Kidney epithelial cell (primary cell): ENCODE measurements around the gene KRTAP5-6. TPM values are rescaled to one million over a fixed set of nuclear protein-coding genes. Genes with fewer than 3 reads are reported as not detected.
"Not testable (repeated sequence)": the region's sequence is repeated elsewhere in the genome, so short reads cannot be mapped to it uniquely, and the experiment has no call there.

ENCODE experiments used
- DNase-seq: peaks from one replicate; pipeline ENCODE4 v3.0.0-alpha.2; 2010; ENCODE audit warnings: low read depth
- H3K27me3 ChIP-seq: 2 replicates; pipeline ENCODE4 v1.6.0; 2011; ENCODE audit warnings: low read length; ENCODE audit not compliant: control insufficient read depth, insufficient read depth
- H3K36me3 ChIP-seq: 2 replicates; pipeline ENCODE4 v1.5.1; 2011; ENCODE audit warnings: low read length; ENCODE audit not compliant: control insufficient read depth, insufficient read depth
- H3K4me3 ChIP-seq: 2 replicates; pipeline ENCODE4 v1.5.1; 2011; ENCODE audit warnings: low read depth, mild to moderate bottlenecking, control low read depth, low read length
- total RNA-seq: library from RNA; depleted of rRNA; stranded (reverse); fragments of >200 nt; gene quantifications from 2 replicates; pipeline ENCODE4 v1.2.3, GENCODE V29; 2015
- TF ChIP-seq, protein P1 (sequence below): IDR thresholded peaks from 2 replicates; pipeline ENCODE4 v1.5.1; 2011; ENCODE audit warnings: mild to moderate bottlenecking, moderate library complexity, low read length, control low read depth, inconsistent platforms; ENCODE audit not compliant: insufficient read depth, poor library complexity, severe bottlenecking

The KRTAP5-6 gene
- total RNA-seq, 1 donor from 2014 or later = not detected

DNA sequence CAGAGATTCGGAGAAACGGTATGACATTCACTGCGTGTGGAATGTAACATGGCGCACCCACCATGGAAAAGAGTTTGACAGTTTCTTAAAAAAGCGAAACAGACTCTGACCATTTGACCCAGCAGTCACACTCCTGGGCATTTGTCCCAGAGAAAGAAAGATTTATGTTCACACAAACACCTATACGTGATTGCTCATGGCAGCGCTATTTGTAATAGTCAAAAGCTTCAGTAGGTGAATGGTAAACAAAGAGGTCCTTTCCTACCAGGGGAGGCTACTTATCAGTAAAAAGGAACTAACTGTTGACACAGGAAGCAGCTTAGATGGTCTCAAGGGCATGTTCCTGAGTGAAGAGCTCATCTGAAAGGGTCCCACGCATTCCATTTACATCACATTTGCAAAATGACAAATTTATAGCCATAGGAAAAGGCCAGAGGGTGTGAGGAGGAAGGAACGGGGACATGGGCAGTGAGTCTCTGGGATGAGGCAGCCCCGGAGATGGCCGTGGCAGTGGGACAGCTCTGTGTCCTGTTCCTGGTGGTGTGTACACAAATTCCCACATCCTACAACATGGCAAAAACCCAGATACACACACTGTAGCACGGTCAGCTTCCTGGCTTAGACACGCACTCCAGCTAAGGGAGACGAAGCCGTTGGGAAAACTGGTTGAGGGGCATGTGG, 14.6 kb upstream of the KRTAP5-6 start:
- DNase-seq = no peak
- TF ChIP-seq, protein P1, sequence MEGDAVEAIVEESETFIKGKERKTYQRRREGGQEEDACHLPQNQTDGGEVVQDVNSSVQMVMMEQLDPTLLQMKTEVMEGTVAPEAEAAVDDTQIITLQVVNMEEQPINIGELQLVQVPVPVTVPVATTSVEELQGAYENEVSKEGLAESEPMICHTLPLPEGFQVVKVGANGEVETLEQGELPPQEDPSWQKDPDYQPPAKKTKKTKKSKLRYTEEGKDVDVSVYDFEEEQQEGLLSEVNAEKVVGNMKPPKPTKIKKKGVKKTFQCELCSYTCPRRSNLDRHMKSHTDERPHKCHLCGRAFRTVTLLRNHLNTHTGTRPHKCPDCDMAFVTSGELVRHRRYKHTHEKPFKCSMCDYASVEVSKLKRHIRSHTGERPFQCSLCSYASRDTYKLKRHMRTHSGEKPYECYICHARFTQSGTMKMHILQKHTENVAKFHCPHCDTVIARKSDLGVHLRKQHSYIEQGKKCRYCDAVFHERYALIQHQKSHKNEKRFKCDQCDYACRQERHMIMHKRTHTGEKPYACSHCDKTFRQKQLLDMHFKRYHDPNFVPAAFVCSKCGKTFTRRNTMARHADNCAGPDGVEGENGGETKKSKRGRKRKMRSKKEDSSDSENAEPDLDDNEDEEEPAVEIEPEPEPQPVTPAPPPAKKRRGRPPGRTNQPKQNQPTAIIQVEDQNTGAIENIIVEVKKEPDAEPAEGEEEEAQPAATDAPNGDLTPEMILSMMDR = no peak
- no peaks in the 10 kb centered on the region for H3K36me3 ChIP-seq
- peaks cover 5% of the 10 kb centered on the region for H3K27me3 ChIP-seq
- no peak overlapping the region for H3K4me3 ChIP-seq

GRCh38 chr11:1683216-1683615, 13.8 kb upstream of the KRTAP5-6 start:
- DNase-seq, H3K27me3 ChIP-seq, H3K4me3 ChIP-seq, H3K36me3 ChIP-seq: not testable (repeated sequence)

DNA sequence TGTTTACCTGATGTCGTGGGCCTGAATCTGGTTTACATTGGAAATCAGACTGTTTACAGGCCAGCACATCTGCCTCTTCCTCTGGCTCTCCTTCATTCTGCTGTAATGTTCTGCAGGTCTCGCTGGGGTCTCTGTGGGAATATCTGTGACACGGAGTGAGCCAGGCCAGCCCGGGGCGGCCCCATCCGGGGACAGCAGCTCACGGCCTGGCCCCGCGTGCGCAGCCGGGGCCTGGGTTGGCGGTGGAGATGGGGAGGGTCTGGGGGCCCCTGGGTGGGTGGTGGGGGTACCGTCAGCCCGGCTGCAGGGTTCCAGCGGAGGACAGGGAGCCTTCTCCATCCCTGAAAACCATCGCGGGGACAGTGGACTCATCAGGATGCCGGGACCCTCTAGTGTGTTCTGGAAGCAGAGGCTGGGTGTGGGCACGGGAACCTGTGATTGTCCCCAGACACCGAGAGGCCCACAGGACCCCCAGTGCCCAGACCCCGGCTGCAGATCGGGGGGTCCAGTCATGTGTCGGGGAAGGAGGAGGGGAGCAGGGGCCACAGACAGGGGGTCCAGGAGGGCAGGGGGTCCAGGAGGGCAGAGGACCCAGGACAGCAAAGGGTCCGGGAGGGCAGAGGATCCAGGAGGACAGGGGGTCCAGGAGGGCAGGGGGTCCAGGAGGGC, 13.0 kb upstream of the KRTAP5-6 start:
- not testable (repeated sequence) for H3K36me3 ChIP-seq, H3K4me3 ChIP-seq, H3K27me3 ChIP-seq, DNase-seq

DNA sequence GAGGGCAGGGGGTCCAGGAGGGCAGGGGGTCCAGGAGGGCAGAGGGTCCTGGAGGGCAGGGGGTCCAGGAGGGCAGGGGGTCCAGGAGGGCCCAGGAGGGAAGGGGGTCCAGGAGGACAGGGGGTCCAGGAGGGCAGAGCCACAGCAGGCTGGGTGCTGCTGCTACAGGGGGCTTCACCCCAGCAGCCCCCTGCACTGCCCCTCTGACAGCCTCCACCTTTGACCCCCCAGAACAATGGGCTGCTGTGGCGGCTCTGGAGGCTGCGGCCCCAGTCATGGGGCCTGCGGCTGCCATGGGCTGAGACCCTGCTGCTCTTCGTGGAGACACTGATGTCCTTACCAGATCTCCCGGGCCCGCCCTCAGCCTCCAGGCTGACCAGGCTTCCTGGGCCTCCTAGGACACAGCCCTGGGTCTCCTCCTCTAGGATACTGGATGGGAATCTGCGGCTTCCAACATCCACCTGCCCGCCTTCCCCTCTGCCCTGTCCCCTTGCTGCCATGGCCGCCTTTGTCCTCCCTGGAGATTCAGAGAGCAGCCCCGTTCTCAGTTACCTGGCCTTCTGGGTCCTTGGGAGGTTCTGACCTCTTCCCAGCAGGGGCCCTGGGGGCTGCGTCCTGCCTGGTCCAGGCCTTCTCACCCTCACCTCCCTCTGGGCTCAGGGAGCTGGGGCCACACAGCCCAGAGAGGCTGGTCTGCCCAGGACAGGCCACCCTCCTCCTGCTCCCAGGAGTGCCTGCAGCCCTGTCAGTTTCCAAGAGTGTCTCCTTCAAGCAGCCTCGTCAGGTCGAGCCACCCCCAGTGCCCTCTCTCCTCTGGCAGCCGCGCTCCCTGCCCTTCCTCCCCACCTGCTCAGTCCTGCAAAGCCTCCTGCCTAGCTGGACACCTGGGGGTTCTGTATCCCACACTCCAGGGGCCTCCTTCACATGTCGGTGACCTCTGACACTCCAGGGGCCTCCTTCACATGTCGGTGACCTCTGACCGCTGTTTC, 11.8 kb upstream of the KRTAP5-6 start:
- not testable (repeated sequence) for H3K4me3 ChIP-seq, H3K27me3 ChIP-seq, H3K36me3 ChIP-seq, DNase-seq

- H3K27me3 ChIP-seq = peaks cover 12% of the 10 kb centered on the region
- not testable (repeated sequence) for H3K4me3 ChIP-seq, H3K36me3 ChIP-seq, DNase-seq
Observed at GRCh38 chr11:1686220-1686619, 10.8 kb upstream of the KRTAP5-6 start.

- H3K27me3 ChIP-seq = peaks cover 27% of the 10 kb centered on the region
- DNase-seq, H3K36me3 ChIP-seq, H3K4me3 ChIP-seq: not testable (repeated sequence)
Observed at GRCh38 chr11:1688336-1688947, 8.6 kb upstream of the KRTAP5-6 start.

- not testable (repeated sequence) for H3K4me3 ChIP-seq, H3K36me3 ChIP-seq, DNase-seq
- H3K27me3 ChIP-seq = peaks cover 27% of the 10 kb centered on the region
Observed at GRCh38 chr11:1689250-1690166, 7.5 kb upstream of the KRTAP5-6 start.

DNA sequence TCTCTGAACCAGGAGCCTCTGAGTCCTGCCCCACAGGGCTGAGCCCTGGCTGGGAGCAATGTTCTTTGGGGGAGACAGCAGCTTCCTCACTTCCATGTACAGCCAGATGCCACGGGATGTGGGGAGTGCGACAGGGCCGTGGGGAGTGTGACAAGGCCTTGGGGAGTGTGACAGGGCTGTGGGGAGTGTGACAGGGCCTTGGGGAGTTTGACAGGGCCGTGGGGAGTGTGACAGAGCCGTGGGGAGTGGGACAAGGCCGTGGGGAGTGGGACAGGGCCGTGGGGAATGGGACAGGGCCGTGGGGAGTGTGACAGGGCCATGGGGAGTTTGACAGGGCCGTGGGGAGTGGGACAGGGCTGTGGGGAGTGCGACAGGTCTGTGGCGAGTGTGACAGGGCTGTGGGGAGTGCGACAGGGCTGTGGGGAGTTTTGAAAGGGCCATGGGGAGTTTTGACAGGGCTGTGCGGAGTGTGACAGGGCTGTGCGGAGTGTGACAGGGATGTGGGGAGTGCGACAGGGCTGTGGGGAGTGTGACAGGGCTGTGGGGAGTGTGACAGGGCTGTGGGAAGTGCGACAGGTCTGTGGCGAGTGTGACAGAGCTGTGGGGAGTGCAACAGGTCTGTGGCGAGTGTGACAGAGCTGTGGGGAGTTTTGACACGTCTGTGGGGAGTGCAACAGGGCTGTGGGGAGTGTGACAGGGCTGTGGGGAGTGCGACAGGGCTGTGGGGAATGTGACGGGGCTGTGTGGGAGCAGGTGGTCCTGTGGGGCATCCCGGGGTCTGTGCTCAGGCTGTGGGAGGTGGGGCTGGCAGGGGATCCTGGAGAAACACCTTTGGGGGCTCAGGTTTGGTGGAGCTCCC, 6.6 kb upstream of the KRTAP5-6 start:
- H3K36me3 ChIP-seq = no peaks in the 10 kb centered on the region
- H3K27me3 ChIP-seq = peaks cover 27% of the 10 kb centered on the region
- TF ChIP-seq, protein P1 = no peak
- no peak overlapping the region for H3K4me3 ChIP-seq
- no peak for DNase-seq
